WTC11 (cell line): ENCODE results near the gene PHKG2. TPM values are rescaled to one million over a fixed set of nuclear protein-coding genes. Genes with fewer than 3 reads are reported as not detected.

Source experiments
- ATAC-seq: fragments of 200-7000 bp; cut with Tn5 transposase; 2 replicates; pipeline ENCODE4 v1.10.0; 2021; ENCODE audit warnings: mild to moderate bottlenecking, moderate library complexity
- CTCF ChIA-PET: fragments of 300-600 bp; sonication (Branson Sonifier 250); formaldehyde crosslinking; loops from one replicate; lab custom pipeline; 2021; ENCODE audit warnings: antibody characterized with exemption; lab: Charles Lee
- POLR2A ChIA-PET: fragments of 350-600 bp; sonication (Branson Sonifier 250); formaldehyde crosslinking; loops from one replicate; lab custom pipeline; 2021; ENCODE audit warnings: antibody characterized with exemption; lab: Charles Lee
- DNase-seq: peaks from one replicate; pipeline ENCODE4 v3.0.0; 2021; ENCODE audit warnings: low spot score
- H3K27ac Mint-ChIP-seq: 2 replicates; pipeline ENCODE4 v1.8.0; 2021; ENCODE audit warnings: mixed read lengths
- H3K27me3 Mint-ChIP-seq: 2 replicates; pipeline ENCODE4 v1.8.0; 2021; ENCODE audit warnings: low read depth, mild to moderate bottlenecking, moderate library complexity, mixed read lengths
- H3K36me3 Mint-ChIP-seq: 2 replicates; pipeline ENCODE4 v1.8.0; 2021; ENCODE audit warnings: mixed read lengths
- H3K4me1 Mint-ChIP-seq: 2 replicates; pipeline ENCODE4 v1.8.0; 2022; ENCODE audit warnings: mixed read lengths
- H3K4me3 Mint-ChIP-seq: 2 replicates; pipeline ENCODE4 v1.8.0; 2021; ENCODE audit warnings: mild to moderate bottlenecking, moderate library complexity, mixed read lengths
- H3K9me3 Mint-ChIP-seq: 2 replicates; pipeline ENCODE4 v1.8.0; 2021; ENCODE audit warnings: mixed read lengths
- ATF3 ChIP-seq: sonication (generic); formaldehyde crosslinking; conservative IDR thresholded peaks from 2 replicates; pipeline ENCODE4 v1.8.1; 2022; ENCODE audit warnings: mild to moderate bottlenecking, missing genetic modification reagents
- ELF4 ChIP-seq: sonication (generic); formaldehyde crosslinking; IDR thresholded peaks from 2 replicates; pipeline ENCODE4 v1.8.1; 2022; ENCODE audit warnings: low read depth, mild to moderate bottlenecking, moderate library complexity, missing genetic modification reagents
- ESRRA ChIP-seq: sonication (generic); formaldehyde crosslinking; IDR thresholded peaks from 2 replicates; pipeline ENCODE4 v1.8.1; 2022; ENCODE audit warnings: mild to moderate bottlenecking, missing genetic modification reagents, borderline replicate concordance
- GABPB1 ChIP-seq: sonication (generic); formaldehyde crosslinking; IDR thresholded peaks from 2 replicates; pipeline ENCODE4 v1.8.1; 2023; ENCODE audit warnings: mild to moderate bottlenecking, missing genetic modification reagents
- HMGA2 ChIP-seq: fragments of 250-450 bp; sonication (Bioruptor Pico); IDR thresholded peaks from 2 replicates; pipeline ENCODE4 v1.4.0; 2021; ENCODE audit warnings: mild to moderate bottlenecking, moderate library complexity
- HMGXB4 ChIP-seq: sonication (generic); formaldehyde crosslinking; IDR thresholded peaks from 2 replicates; pipeline ENCODE4 v1.8.1; 2023; ENCODE audit warnings: mild to moderate bottlenecking, moderate library complexity, missing genetic modification reagents
- IRF2 ChIP-seq: sonication (generic); formaldehyde crosslinking; IDR thresholded peaks from 2 replicates; pipeline ENCODE4 v1.8.0; 2022; ENCODE audit warnings: low read depth, missing genetic modification reagents, borderline replicate concordance
- NFE2L1 ChIP-seq: sonication (generic); formaldehyde crosslinking; IDR thresholded peaks from 2 replicates; pipeline ENCODE4 v1.8.1; 2023; ENCODE audit warnings: missing genetic modification reagents
- OVOL2 ChIP-seq: fragments of 250-450 bp; sonication (Bioruptor Pico); IDR thresholded peaks from 2 replicates; pipeline ENCODE4 v1.9.0; 2021; ENCODE audit warnings: mild to moderate bottlenecking, borderline replicate concordance
- PRRX2 ChIP-seq: fragments of 250-450 bp; sonication (Bioruptor Pico); IDR thresholded peaks from 2 replicates; pipeline ENCODE4 v1.8.0; 2021; ENCODE audit warnings: mild to moderate bottlenecking
- SMAD4 ChIP-seq: sonication (generic); formaldehyde crosslinking; IDR thresholded peaks from 2 replicates; pipeline ENCODE4 v1.8.0; 2022; ENCODE audit warnings: mild to moderate bottlenecking, missing genetic modification reagents
- SP1 ChIP-seq: sonication (generic); formaldehyde crosslinking; conservative IDR thresholded peaks from 2 replicates; pipeline ENCODE4 v1.8.1; 2022; ENCODE audit warnings: missing genetic modification reagents
- TEAD4 ChIP-seq: sonication (generic); formaldehyde crosslinking; IDR thresholded peaks from 2 replicates; pipeline ENCODE4 v1.8.0; 2022; ENCODE audit warnings: mild to moderate bottlenecking, missing genetic modification reagents
- ZNF232 ChIP-seq: sonication (generic); formaldehyde crosslinking; IDR thresholded peaks from 2 replicates; pipeline ENCODE4 v1.8.0; 2022; ENCODE audit warnings: mild to moderate bottlenecking, missing genetic modification reagents
- ZNF423 ChIP-seq: fragments of 250-450 bp; sonication (Bioruptor Pico); IDR thresholded peaks from 2 replicates; pipeline ENCODE4 v2.1.2; 2022; ENCODE audit warnings: mild to moderate bottlenecking, moderate library complexity
- total RNA-seq: library from RNA; stranded (reverse); gene quantifications from 3 replicates; pipeline ENCODE4 v1.2.3, GENCODE V29; 2021
- TF ChIP-seq, protein P1 (sequence below): sonication (generic); formaldehyde crosslinking; conservative IDR thresholded peaks from 2 replicates; pipeline ENCODE4 v1.8.1; 2023; ENCODE audit warnings: mild to moderate bottlenecking, low read depth, missing genetic modification reagents, moderate library complexity
- TF ChIP-seq, protein P2 (sequence below): sonication (generic); formaldehyde crosslinking; IDR thresholded peaks from 2 replicates; pipeline ENCODE4 v1.8.1; 2022; ENCODE audit warnings: missing genetic modification reagents, borderline replicate concordance
- TF ChIP-seq, protein P3 (sequence below): sonication (generic); formaldehyde crosslinking; IDR thresholded peaks from 2 replicates; pipeline ENCODE4 v1.8.0; 2022; ENCODE audit warnings: mild to moderate bottlenecking, missing genetic modification reagents
- TF ChIP-seq, protein P4 (sequence below): fragments of 250-450 bp; sonication (Bioruptor Pico); IDR thresholded peaks from 2 replicates; pipeline ENCODE4 v1.9.0; 2021; ENCODE audit warnings: moderate library complexity, mild to moderate bottlenecking, inconsistent platforms, borderline replicate concordance
- TF ChIP-seq, protein P5 (sequence below): sonication (generic); formaldehyde crosslinking; IDR thresholded peaks from 2 replicates; pipeline ENCODE4 v1.8.1; 2023; ENCODE audit warnings: mild to moderate bottlenecking, missing genetic modification reagents
- TF ChIP-seq, protein P6 (sequence below): sonication (generic); formaldehyde crosslinking; IDR thresholded peaks from 2 replicates; pipeline ENCODE4 v1.8.1; 2023; ENCODE audit warnings: mild to moderate bottlenecking, missing genetic modification reagents, moderate library complexity

PHKG2 gene
- total RNA-seq, 1 experiment from 2014 or later: 50.5 TPM

GRCh38 chr16:30744183-30744582, 4.0 kb upstream of the PHKG2 start (continued):
- TF ChIP-seq, protein P1, sequence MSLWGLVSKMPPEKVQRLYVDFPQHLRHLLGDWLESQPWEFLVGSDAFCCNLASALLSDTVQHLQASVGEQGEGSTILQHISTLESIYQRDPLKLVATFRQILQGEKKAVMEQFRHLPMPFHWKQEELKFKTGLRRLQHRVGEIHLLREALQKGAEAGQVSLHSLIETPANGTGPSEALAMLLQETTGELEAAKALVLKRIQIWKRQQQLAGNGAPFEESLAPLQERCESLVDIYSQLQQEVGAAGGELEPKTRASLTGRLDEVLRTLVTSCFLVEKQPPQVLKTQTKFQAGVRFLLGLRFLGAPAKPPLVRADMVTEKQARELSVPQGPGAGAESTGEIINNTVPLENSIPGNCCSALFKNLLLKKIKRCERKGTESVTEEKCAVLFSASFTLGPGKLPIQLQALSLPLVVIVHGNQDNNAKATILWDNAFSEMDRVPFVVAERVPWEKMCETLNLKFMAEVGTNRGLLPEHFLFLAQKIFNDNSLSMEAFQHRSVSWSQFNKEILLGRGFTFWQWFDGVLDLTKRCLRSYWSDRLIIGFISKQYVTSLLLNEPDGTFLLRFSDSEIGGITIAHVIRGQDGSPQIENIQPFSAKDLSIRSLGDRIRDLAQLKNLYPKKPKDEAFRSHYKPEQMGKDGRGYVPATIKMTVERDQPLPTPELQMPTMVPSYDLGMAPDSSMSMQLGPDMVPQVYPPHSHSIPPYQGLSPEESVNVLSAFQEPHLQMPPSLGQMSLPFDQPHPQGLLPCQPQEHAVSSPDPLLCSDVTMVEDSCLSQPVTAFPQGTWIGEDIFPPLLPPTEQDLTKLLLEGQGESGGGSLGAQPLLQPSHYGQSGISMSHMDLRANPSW (CRISPR knock-in tag): no peak
- TF ChIP-seq, protein P2, sequence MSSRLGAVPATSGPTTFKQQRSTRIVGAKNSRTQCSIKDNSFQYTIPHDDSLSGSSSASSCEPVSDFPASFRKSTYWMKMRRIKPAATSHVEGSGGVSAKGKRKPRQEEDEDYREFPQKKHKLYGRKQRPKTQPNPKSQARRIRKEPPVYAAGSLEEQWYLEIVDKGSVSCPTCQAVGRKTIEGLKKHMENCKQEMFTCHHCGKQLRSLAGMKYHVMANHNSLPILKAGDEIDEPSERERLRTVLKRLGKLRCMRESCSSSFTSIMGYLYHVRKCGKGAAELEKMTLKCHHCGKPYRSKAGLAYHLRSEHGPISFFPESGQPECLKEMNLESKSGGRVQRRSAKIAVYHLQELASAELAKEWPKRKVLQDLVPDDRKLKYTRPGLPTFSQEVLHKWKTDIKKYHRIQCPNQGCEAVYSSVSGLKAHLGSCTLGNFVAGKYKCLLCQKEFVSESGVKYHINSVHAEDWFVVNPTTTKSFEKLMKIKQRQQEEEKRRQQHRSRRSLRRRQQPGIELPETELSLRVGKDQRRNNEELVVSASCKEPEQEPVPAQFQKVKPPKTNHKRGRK (CRISPR knock-in tag): no peak
- TF ChIP-seq OVOL2 (CRISPR knock-in tag) (no peak), GABPB1 (CRISPR knock-in tag) (no peak), NFE2L1 (CRISPR knock-in tag) (no peak), SMAD4 (no peak), ZNF423 (CRISPR knock-in tag) (no peak)
- TF ChIP-seq, protein P3, sequence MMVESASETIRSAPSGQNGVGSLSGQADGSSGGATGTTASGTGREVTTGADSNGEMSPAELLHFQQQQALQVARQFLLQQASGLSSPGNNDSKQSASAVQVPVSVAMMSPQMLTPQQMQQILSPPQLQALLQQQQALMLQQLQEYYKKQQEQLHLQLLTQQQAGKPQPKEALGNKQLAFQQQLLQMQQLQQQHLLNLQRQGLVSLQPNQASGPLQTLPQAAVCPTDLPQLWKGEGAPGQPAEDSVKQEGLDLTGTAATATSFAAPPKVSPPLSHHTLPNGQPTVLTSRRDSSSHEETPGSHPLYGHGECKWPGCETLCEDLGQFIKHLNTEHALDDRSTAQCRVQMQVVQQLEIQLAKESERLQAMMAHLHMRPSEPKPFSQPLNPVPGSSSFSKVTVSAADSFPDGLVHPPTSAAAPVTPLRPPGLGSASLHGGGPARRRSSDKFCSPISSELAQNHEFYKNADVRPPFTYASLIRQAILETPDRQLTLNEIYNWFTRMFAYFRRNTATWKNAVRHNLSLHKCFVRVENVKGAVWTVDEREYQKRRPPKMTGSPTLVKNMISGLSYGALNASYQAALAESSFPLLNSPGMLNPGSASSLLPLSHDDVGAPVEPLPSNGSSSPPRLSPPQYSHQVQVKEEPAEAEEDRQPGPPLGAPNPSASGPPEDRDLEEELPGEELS (CRISPR knock-in tag): no peak
- TF ChIP-seq, protein P4, sequence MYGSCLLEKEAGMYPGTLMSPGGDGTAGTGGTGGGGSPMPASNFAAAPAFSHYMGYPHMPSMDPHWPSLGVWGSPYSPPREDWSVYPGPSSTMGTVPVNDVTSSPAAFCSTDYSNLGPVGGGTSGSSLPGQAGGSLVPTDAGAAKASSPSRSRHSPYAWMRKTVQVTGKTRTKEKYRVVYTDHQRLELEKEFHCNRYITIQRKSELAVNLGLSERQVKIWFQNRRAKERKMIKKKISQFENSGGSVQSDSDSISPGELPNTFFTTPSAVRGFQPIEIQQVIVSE (CRISPR knock-in tag): no peak

GRCh38 chr16:30745082-30745481, 3.1 kb upstream of the PHKG2 start:
- CTCF ChIA-PET: no interaction called here
- no peak for ATAC-seq
- H3K27ac Mint-ChIP-seq: no peak overlapping the region

GRCh38 chr16:30746638-30747175, 1.5 kb upstream of the PHKG2 start:
- ChIA-PET POLR2A (no interaction called here), CTCF (interaction anchor here (1.6 kb wide), 1 partner anchor 53 kb away, joined by 9 read pairs; no protein-coding TSS in a partner anchor)
- no peak overlapping the region for H3K27ac Mint-ChIP-seq
- H3K27me3 Mint-ChIP-seq: no peaks in the 10 kb centered on the region
- no peak for DNase-seq
- H3K4me3 Mint-ChIP-seq: no peak overlapping the region
- peaks cover 7% of the 10 kb centered on the region for H3K4me1 Mint-ChIP-seq
- no peaks in the 10 kb centered on the region for H3K9me3 Mint-ChIP-seq
- peaks cover 27% of the 10 kb centered on the region for H3K36me3 Mint-ChIP-seq
- no peak for ATAC-seq
- TF ChIP-seq ELF4 (CRISPR knock-in tag) (no peak), IRF2 (CRISPR knock-in tag) (no peak), NFE2L1 (CRISPR knock-in tag) (no peak), TEAD4 (CRISPR knock-in tag) (no peak), SP1 (CRISPR knock-in tag) (no peak), ZNF232 (no peak), HMGXB4 (no peak), GABPB1 (CRISPR knock-in tag) (no peak), ATF3 (no peak), PRRX2 (CRISPR knock-in tag) (no peak)
- TF ChIP-seq, protein P5, sequence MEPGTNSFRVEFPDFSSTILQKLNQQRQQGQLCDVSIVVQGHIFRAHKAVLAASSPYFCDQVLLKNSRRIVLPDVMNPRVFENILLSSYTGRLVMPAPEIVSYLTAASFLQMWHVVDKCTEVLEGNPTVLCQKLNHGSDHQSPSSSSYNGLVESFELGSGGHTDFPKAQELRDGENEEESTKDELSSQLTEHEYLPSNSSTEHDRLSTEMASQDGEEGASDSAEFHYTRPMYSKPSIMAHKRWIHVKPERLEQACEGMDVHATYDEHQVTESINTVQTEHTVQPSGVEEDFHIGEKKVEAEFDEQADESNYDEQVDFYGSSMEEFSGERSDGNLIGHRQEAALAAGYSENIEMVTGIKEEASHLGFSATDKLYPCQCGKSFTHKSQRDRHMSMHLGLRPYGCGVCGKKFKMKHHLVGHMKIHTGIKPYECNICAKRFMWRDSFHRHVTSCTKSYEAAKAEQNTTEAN (CRISPR knock-in tag): no peak

More at GRCh38 chr16:30745082-30745481, 3.1 kb upstream of the PHKG2 start:
- DNase-seq: no peak
- Mint-ChIP-seq H3K27me3 (no peaks in the 10 kb centered on the region), H3K36me3 (peaks cover 17% of the 10 kb centered on the region), H3K4me1 (peaks cover 20% of the 10 kb centered on the region), H3K4me3 (no peak overlapping the region)
- TF ChIP-seq HMGA2 (CRISPR knock-in tag): no peak
- TF ChIP-seq, protein P6, sequence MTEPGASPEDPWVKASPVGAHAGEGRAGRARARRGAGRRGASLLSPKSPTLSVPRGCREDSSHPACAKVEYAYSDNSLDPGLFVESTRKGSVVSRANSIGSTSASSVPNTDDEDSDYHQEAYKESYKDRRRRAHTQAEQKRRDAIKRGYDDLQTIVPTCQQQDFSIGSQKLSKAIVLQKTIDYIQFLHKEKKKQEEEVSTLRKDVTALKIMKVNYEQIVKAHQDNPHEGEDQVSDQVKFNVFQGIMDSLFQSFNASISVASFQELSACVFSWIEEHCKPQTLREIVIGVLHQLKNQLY (CRISPR knock-in tag): no peak
- TF ChIP-seq ESRRA (CRISPR knock-in tag): no peak
- TF ChIP-seq SP1 (CRISPR knock-in tag): no peak
- TF ChIP-seq, all 79 proteins: peak for 0
- H3K9me3 Mint-ChIP-seq: no peaks in the 10 kb centered on the region
- POLR2A ChIA-PET: no interaction called here
